Breast epithelium (tissue), 3 donors: ENCODE data around the gene INSIG2.

Source experiments
- CTCF ChIP-seq, 3 donors: fragments of 450-650 bp; IDR thresholded peaks; one replicate each; pipeline ENCODE4 v1.5.1; 2016 to 2017; ENCODE audit warnings: antibody characterized with exemption in 3 of 3, mild to moderate bottlenecking in 3 of 3, moderate library complexity in 3 of 3
- POLR2AphosphoS5 ChIP-seq, 3 donors: sonication (generic); formaldehyde crosslinking; IDR thresholded peaks; one replicate each; pipeline ENCODE4 v1.6.1; 2017; ENCODE audit warnings: antibody characterized with exemption in 3 of 3

- TF ChIP-seq POLR2AphosphoS5 (IDR thresholded peaks at IDR 0.05): no peak
- TF ChIP-seq CTCF (IDR thresholded peaks at IDR 0.05): no peak
These were observed 45.6 kb downstream of the INSIG2 start for GRCh38 chr2:118133916-118134315.
